NCI-H1930 (cell line): ENCODE data around the gene DPPA3.
"Not testable (repeated sequence)": the region's sequence is repeated elsewhere in the genome, so short reads cannot be mapped to it uniquely, and the experiment has no call there.

Experiments used
- DNase-seq, 2 experiments: peaks; one replicate each; lab custom pipeline; 2025; lab: John Stamatoyannopoulos, UW

The DPPA3 gene

DNA sequence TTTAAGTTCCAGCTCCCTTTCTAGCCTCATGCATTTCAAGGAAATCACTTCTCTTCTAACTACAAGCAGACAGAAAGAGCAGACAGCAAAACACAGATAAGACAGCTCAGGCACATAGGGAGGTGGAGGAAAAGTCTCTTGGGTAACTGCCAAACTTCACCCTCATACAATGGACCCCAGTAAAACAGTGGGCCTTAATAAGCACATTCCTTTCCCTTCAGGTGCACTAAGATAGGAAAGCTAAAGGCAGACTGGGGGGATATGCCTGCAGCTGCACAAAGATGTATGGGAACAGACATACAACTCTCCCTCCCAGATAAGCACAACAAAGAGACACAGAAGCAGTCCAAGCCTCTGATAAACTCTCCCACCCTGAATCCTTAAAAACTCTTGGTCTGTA lies 19.8 kb downstream of the DPPA3 start:
- not testable (repeated sequence) for DNase-seq

DNA sequence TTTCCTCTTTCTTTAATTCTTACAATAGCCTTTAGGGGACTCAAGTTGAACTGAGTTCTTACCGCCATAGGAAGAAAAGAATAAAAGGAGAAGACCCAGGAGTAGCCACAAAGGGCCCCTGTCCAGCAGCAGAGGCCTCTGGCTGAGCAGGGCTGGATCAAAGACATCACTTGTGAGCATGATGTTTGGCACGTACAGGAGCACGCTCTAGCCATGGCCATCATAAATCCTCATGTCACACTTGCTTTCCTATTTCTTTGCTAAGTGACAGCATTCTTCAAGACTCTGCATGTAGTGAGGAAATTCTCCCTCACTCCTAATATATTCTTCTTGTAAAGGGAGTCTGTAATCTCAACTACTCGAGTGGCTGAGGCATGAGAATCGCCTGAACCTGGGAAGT lies 20.3 kb downstream of the DPPA3 start:
- no peak for DNase-seq

DNA sequence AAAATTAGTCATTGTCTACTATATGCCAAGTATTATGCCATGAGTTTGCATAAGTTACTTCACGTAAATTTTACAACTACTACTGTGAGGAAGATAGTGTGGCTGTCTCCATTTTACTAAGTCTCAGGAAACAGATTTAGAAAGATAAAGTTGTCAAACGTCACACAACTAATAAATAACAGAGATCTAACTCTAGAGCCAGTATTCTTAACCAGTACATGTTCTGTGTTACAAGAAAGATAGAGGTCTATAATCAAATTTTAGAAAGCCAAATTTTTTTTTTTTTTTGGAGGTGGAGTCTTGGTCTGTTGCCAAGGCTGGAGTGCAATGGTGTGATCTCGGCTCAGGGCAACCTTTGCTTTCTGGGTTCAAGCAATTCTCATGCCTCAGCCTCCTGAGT lies 21.8 kb downstream of the DPPA3 start:
- no peak for DNase-seq

DNA sequence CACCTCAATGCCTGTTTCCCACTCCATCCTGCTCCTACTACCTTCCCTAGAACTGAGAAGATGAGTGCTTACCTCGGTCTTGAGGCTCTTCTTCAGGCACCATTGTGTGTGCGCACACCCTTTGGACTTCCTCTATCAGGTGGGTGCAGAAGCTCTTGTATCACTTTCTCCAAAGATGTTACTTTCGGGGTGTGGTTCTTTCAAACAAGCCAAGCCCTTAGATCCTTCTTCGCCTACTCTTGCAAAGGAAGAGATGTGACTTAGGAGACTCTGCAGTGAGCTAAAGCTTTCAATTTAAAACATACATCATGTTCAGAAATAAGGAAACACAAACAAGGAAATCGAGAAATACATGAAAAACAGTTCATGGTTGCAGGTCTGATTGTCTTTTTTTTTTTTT lies 36.0 kb downstream of the DPPA3 start, which contains the start of gene CLEC4C:
Gene CLEC4C, minus strand, starts transcription at position 130 of the 400 bp plus-strand sequence. Its CDS starts 27 bp downstream, at position 103.
- no peak for DNase-seq

DNA sequence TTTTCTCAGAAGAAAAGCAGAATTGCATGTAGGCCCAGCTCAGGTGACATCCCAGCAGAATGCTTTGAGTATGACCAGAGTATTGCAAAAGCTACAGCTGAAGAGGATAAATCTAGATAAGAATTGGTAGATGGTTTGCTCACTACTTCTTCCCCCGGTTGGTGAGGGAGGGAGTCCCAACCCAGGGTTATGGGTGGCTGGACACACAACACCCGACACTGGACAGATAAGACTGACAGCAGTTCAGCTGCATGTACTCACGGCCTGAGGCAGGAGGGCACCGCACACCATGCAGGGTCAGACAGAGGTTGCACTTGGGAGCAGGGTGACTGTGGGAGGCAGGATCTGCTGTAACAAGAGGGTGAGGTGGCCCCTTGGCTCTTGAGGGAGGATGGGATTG lies 37.6 kb downstream of the DPPA3 start:
- no peak for DNase-seq

DNA sequence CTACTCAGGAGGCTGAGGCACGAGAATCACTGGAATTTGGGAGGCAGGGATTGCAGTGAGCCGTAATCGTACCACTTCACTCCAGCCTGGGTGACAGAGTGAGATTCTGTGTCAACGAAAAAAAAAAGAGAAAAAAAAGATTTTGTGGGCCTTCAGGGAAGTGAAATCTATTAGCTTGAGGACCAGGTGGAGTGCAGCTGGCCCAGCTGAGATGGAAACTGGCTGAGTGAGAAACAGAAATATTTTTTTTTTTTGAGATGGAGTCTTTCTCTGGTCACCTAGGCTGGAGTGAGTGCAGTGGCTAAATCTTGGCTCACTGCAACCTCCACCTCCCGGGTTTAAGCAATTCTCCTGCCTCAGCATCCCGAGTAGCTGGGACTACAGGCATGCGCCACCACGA lies 38.2 kb downstream of the DPPA3 start:
- DNase-seq, result no peak

DNA sequence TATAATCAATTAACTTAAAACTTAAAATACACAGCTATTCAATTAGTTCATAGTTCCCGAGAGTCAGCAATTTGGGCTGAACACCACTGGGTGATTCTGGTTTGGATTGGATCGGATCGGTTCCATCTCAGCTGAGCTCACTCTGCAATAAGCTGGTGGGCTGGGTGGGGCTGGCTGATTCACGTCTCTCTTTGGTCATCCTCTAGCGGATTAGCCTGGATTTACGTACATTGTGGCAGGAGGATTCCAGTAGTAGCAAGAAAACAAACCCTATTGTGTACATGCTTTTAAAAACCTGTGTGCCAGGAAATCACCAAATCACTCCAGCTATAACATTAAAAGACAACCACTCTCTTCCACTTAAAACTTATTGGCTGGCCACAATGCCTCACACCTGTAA lies 39.1 kb downstream of the DPPA3 start:
- DNase-seq, result no peak

DNA sequence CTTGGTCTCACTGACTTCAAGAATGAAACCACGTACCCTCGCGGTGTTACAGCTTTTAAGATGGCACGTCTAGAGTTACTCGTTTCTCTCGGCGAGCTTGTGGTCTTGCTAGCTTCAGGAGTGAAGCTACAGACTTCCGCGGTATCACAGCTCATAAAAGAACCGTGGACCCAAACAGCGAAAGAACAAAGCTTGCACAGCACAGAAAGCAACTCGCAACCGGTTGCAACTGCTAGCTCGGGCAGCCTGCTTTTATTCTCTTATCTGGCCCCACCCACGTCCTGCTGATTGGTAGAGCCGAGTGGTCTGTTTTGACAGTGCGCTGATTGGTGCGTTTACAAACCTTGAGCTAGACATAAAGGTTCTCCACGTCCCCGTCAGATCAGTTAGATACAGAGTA lies 40.2 kb downstream of the DPPA3 start:
- DNase-seq, result no peak

DNA sequence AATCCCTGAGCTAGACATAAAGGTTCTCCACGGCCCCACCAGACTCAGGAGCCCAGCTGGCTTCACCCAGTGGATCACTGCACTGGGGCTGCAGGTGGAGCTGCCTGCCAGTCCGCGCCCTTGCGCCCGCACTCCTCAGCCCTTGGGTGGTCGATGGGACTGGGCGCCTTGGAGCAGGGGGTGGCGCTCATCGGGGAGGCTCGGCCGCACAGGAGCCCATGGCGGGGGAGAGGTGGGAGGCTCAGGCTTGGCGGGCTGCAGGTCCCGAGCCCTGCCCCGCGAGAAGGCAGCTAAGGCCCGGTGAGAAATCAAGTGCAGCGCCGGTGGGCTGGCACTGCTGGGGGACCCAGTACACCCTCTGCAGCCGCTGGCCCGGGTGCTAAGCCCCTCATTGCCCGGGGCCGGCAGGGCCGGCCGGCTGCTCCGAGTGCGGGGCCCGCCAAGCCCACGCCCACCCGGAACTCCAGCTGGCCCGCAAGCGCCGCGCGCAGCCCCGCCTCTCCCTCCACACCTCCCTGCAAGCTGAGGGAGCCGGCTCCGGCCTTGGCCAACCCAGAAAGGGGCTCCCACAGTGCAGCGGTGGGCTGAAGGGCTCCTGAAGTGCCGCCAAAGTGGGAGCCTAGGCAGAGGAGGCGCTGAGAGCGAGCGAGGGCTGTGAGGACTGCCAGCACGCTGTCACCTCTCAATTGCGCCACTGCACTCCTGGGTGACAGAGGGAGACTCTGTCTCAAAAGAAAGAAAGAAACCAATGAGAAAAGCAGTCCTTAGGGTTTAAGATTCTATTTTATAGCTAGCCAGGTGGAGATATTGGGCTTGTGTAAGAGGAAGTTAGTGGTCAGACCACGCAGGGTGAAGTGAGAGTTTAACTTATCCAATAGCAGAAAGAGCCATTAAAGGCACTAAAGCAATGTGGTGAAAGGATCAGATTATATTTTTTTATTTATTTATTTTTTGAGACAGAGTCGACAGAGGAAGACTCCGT lies 41.0 kb downstream of the DPPA3 start:
- DNase-seq, result not testable (repeated sequence)

DNA sequence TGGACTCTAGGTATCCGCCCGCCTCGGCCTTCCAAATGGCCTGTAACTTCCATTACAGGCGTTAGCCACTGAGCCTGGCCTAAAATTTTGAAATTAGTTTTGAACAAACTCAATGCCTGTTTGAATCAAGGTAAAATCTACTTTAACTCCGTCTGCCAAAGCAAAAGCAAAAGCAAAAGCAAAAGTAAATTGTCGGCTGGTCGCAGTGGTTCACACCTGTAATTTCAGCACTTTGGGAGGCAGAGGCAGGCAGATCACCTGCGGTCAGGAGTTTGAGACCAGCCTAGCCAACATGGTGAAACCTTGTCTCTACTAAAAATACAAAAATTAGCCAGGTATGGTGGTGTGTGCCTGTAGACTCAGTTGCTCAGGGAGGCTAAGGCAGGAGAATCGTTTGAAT lies 44.4 kb downstream of the DPPA3 start:
- DNase-seq, result not testable (repeated sequence)

DNA sequence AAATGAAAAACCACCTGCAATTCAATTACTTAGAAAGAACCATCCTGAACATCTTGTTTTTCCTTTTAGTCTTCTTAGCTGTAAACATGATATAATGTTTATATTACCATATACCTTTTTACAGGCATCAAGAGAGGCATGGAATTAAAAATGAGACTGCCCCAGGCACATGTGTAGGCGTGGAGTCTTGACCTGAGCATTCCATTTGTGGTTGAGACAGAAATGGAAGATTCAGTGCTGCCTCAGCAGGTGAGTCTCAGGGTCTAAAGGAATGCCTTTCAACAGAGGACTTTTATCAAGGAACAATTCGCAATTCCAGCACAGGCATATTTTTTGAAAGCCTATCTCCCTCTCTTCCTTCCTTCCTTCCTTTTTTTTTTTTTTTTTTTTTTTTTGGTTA lies 45.8 kb downstream of the DPPA3 start:
- no peak for DNase-seq

DNA sequence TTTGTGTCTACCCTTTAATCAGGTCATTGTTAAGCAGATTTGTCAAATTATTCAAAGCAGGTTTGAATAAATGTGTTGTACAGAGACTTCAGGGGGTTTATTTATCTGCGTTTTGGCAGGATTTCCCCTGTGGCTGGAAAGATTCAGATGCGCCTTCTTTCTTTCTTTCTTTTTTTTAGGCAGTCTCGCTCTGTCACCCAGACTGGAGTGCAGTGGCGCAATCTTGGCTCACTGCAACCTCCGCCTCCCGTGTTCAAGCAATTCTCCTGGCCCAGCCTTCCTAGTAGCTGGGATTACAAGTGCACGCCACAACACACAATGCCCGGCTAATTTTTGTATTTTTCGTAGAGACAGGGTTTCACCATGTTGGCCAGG lies 47.5 kb downstream of the DPPA3 start:
- no peak for DNase-seq
